ENCODE results near the gene C1orf87.
"Not testable (repeated sequence)": the region's sequence is repeated elsewhere in the genome, so short reads cannot be mapped to it uniquely, and the experiment has no call there.

Gene C1orf87

DNA sequence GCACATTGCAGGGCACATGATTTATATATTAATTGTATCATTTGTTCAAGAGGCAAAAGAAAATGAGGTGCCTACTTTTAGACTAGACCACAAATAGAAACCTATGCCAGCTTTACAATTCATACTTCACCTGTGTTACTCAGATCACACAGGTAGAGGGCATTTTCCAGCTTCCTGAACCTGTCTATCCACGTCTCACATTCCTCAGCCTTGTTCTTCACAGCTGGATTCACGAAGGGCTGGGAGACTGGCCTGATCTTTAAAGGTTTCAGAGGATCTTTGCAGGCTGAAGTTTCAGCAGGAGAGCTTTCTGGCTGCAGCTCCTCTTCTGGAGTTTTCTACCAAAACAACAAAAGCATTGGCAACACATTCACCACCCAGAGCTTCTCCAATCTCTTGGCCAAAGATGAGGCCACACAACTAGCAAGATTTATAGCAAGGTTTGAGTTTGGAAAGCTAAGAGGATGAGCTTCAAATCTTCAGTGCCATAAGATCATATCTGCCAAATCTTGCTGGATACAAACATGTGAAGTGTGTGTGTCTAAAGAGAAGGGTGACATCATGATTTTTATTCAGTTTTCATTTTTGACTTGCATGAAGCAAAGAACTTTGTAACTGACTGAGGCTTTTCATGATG, 76.0 kb downstream of the C1orf87 start:
- DNase-seq (ENCODE audit: low read depth in 3 of 3, low spot score in 1 of 3) = no peak

- DNase-seq (ENCODE audit: low read depth in 3 of 3, low spot score in 1 of 3) = no peak
Observed at GRCh38 chr1:59994302-59995198, 79.0 kb downstream of the C1orf87 start.

DNA sequence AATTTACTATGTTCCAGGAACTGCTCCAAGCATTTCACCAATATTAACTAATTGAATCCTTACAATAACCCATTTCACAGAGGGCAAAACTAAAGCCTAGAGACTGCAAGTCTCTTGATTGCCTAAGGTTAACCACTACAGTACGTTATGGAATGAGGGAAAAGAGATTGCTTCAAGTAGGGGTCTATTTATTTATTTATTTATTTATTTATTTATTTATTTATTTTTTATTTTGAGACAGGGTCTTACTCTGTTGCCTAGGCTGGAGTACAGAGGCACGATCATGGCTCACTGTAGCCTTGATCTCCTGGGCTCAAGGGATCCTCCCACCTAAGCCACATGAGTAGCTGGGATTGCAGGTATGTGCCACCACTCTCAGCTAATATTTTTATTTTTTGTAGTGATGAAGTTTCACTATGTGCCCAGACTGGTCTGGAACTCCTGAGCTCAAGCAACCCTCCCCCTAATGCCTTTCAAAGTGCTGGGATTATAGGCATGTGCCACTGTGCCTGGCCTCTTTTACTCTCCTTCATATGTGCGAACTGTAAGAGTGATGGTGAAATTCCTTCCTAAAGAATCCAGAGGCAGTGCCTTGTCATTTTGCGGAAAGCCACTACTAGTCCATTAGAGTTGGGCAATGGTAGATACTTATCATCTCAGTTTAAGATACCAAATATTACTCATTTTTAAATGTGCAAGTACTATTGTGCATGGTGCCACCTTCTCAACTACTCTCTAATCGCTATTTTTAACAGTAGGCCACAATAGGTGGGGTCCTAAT, 81.3 kb downstream of the C1orf87 start:
- no peak for DNase-seq (ENCODE audit: low read depth in 3 of 3, low spot score in 1 of 3)

- DNase-seq (ENCODE audit: low read depth in 3 of 3, low spot score in 1 of 3) = no peak
Observed at GRCh38 chr1:59990470-59990869, 83.1 kb downstream of the C1orf87 start.

DNA sequence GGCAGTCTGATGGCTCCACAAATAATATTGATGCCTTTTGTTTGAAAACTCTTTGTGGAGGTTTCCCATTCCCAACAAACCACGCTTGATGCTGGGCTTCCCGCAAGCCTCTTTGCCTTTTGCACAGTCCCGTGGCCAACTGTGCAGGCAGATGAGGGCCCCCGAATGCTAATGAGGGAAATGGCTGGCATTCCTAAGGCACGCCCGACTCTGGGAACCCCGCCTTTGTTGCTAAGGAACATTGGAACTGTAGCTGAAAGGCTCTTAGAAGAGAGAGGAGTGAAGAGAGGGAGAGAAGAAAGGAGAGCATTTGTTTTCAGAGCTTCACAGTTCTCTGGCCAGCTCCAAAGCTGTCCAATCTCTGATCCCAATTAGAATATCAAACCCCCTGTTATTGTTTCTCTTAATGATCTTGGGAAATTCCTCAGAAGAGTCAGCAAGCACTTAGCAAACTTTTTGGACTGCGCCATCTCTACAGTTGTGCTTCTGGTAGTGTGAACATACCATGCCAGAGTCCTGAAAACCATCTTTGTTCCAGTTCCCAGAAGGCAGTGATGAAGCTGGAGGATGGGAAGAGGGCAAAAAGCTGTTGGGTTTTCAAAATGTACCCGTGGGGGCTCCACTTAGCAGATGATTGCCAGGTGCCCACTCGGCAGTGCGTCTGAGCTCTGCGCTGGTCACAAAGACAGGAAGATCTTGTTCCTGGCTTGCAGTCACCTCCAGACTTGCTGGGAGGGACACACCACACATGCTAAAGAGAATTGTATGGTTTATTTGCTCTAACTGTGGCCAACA, 86.9 kb downstream of the C1orf87 start:
- no peak for DNase-seq (ENCODE audit: low read depth in 3 of 3, low spot score in 1 of 3)

GRCh38 chr1:59985911-59986515, 87.6 kb downstream of the C1orf87 start:
- no peak for DNase-seq (ENCODE audit: low read depth in 3 of 3, low spot score in 1 of 3)

- no peak for DNase-seq (ENCODE audit: low read depth in 3 of 3, low spot score in 1 of 3)
Observed at GRCh38 chr1:59979666-59980065, 93.9 kb downstream of the C1orf87 start.

DNA sequence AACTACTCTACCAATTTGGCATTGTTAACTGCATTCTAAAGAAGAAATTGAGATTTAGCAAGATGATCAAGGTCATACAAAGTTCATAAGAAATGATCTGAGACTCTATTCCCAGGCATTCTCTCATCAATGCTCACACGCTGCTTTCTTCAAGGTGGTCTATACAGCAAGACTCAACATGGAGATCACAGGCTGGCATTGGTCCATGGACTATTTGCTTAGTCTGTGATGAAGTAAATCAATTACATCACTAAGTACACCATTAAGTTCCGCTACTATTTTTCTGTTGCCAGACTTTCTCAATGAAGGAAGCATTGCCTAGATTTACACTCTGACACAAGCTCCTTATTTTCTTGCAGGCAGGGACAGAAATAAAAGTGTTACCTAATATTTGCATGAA, 95.1 kb downstream of the C1orf87 start:
- DNase-seq (ENCODE audit: low read depth in 3 of 3, low spot score in 1 of 3) = no peak

- DNase-seq (ENCODE audit: low read depth in 3 of 3, low spot score in 1 of 3) = no peak
Observed at GRCh38 chr1:59978026-59978425, 95.5 kb downstream of the C1orf87 start.

GRCh38 chr1:59977075-59977410, 96.5 kb downstream of the C1orf87 start:
- DNase-seq (ENCODE audit: low read depth in 3 of 3, low spot score in 1 of 3) = no peak

DNA sequence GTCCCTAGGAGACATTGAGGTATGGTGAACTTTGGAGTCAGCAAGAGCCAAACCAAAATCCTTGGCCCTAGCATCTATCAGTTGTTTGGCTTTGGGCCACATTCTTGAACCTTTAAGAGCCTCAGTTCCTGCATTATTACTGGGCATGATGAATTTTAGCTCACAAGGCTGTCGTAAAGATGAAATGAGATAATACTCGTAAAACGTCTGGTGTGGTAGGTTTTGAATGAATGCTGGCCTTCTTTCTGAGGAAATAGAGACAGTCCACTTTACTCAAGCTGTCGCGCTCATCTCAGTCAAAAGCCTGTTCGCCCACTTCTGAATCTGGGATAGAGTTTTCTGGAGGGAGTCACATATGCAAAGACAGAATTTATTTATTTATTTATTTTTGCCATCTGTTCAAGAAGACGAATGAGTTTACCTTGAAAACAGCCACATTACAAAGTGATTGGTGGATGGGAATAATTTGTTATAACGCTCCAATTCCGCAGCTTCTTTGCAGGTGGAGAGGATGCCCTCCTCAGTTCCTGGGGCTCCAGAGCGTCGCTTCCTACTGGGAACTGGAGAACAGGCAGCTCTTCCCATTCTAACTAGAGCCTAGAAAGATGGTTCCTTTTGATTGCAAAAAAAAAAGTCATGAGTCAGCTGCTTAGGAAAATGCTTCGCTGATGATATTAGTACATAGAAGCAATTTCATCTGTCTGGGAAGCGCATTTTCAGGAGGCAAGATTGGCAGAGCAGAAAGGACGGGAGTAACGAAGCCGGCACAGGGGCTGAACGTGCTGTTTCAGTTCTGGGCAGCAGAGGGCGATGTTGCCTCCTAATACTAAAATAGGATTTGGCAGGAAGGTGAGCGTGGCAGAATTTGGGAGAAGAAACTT, 97.1 kb downstream of the C1orf87 start:
- DNase-seq (ENCODE audit: low read depth in 3 of 3, low spot score in 1 of 3) = peak in 1 of 3 donors; percentile 41

DNA sequence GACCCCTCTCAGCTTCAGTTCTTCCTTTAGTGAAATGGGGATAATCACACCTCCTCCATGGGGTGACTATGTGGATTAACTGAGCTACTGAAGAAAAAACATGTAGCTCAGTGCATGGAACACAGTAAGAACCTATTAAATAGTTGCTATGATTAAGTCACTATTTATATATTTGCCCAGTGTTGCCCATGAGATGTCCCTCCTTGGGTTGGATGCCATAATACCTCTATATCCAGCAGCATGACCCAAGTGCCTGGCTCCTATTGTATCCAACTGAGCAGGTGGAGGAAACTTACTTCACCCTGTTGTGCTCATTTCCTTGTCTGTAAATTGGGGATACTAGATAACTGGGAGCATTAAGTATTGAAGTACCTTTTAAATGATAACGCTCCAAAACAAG, 99.9 kb downstream of the C1orf87 start:
- no peak for DNase-seq (ENCODE audit: low read depth in 3 of 3, low spot score in 1 of 3)

DNA sequence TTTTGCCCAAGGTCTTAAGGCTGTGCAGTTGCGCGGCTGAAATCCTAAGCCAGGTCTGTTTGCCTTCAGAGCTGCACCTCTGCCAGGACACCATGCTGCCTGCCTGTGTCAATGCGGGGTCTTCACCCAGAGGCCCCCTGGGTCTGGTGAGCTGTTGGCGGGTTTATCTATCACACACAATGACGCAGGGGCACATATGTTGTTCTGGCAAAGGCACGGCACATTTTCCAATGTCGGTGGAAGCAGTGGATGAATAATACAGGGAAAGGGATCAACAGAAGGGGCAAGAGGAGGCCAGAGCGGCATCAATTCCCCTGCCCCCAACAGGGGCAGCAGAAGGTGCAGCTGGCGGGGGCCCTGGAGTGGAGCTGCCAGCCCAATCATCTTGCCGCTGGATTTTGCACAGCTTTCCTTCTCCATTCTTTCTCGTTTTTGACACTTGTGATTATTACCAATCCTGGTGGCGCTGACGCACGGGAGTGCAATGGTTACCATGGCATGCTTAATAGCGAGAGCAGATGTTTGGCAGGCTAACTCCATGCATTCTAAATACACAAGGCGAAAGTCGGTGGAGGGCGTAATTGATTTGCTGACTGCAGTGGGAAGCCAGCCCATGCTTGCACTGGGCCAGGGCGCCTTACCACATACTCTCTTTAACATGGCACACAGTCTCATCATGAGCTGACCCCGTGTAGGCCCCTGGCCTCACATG, 101.2 kb downstream of the C1orf87 start:
- no peak for DNase-seq (ENCODE audit: low read depth in 3 of 3, low spot score in 1 of 3)

- peak in 1 of 3 donors; percentile 23 for DNase-seq (ENCODE audit: low read depth in 3 of 3, low spot score in 1 of 3)
Observed at GRCh38 chr1:59971464-59971911, 102.1 kb downstream of the C1orf87 start.

DNA sequence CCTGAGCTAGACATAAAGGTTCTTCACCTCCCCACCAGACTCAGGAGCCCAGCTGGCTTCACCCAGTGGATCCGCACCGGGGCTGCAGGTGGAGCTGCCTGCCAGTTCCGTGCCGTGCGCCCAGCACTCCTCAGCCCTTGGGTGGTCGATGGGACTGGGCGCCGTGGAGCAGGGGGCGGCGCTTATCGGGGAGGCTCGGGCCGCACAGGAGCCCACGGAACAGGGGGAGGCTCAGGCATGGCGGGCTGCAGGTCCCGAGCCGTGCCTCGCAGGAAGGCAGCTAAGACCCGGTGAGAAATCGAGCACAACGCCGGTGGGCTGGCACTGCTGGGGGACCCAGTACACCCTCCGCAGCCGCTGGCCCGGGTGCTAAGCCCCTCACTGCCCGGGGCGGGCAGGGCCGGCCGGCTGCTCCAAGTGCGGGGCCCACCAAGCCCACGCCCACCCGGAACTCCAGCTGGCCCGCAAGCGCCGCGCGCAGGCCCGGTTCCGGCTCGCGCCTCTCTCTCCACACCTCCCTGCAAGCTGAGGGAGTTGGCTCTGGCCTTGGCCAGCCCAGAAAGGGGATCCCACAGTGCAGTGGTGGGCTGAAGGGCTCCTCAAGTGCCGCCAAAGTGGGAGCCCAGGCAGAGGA, 103.9 kb downstream of the C1orf87 start:
- not testable (repeated sequence) for DNase-seq (ENCODE audit: low read depth in 3 of 3, low spot score in 1 of 3)

GRCh38 chr1:59968746-59969145, 104.8 kb downstream of the C1orf87 start:
- not testable (repeated sequence) for DNase-seq (ENCODE audit: low read depth in 3 of 3, low spot score in 1 of 3)

DNA sequence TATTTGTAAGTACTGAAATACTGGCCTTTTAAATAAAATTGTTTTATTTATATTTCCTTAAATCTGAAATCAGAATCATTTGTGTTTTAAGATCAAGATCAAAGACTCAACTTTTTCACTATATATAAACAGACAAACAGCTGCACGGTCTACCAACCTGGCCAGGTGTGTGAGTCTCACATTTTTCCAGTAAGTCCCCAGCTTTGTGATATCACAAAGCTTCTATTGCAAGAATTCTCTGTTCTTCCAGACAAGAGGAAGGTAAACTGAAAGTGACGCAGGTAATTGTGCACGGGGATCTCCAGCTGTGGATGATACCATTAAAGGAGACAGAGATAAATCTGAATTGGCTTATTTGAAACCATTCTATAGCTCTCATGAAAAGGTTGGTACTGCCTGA, 105.8 kb downstream of the C1orf87 start:
- no peak for DNase-seq (ENCODE audit: low read depth in 3 of 3, low spot score in 1 of 3)

- no peak for DNase-seq (ENCODE audit: low read depth in 3 of 3, low spot score in 1 of 3)
Observed at GRCh38 chr1:59967141-59967697, 106.4 kb downstream of the C1orf87 start.
